Measurements from ENCODE around the gene TEAD1.
"Not testable (repeated sequence)": the region's sequence is repeated elsewhere in the genome, so short reads cannot be mapped to it uniquely, and the experiment has no call there.

The TEAD1 gene

GRCh38 chr11:12871788-12872321 is 197.6 kb downstream of the TEAD1 start:
- DNase-seq (ENCODE audit: low spot score): no peak
- H3K27ac ChIP-seq: no peak overlapping the region; the same call in 1 of the 2 replicates
- ChIA-PET CTCF (interaction anchor here (0.8 kb wide), 1 partner anchor 17 kb away, joined by 3 read pairs; no protein-coding TSS in a partner anchor), POLR2A (ENCODE audit: low non-redundant PET) (no interaction called here)
- TF ChIP-seq CTCF (conservative IDR thresholded peaks at IDR 0.05; ENCODE audit: low read depth): no peak

GRCh38 chr11:12876340-12876739 is 202.1 kb downstream of the TEAD1 start:
- DNase-seq (ENCODE audit: low spot score): no peak
- TF ChIP-seq CTCF (conservative IDR thresholded peaks at IDR 0.05; ENCODE audit: low read depth): no peak
- no peak overlapping the region for H3K27ac ChIP-seq
- POLR2A ChIA-PET (ENCODE audit: low non-redundant PET): no interaction called here
- CTCF ChIA-PET: no interaction called here

GRCh38 chr11:12876988-12877387 is 202.8 kb downstream of the TEAD1 start:
- no peak for TF ChIP-seq CTCF (conservative IDR thresholded peaks at IDR 0.05; ENCODE audit: low read depth)
- ChIA-PET CTCF (no interaction called here), POLR2A (ENCODE audit: low non-redundant PET) (no interaction called here)
- DNase-seq (ENCODE audit: low spot score): no peak
- no peak overlapping the region for H3K27ac ChIP-seq

GRCh38 chr11:12877508-12877907 is 203.3 kb downstream of the TEAD1 start:
- CTCF ChIA-PET: interaction anchor here (1.0 kb wide), 1 partner anchor 10 kb away, joined by 3 read pairs; no protein-coding TSS in a partner anchor
- POLR2A ChIA-PET (ENCODE audit: low non-redundant PET); DNase-seq (ENCODE audit: low spot score); H3K27ac ChIP-seq: not testable (repeated sequence)

- H3K27ac ChIP-seq: no peak overlapping the region
- POLR2A ChIA-PET (ENCODE audit: low non-redundant PET): no interaction called here
- CTCF ChIA-PET: no interaction called here
- TF ChIP-seq CTCF (conservative IDR thresholded peaks at IDR 0.05; ENCODE audit: low read depth): no peak
- no peak for DNase-seq (ENCODE audit: low spot score)
These were observed 206.1 kb downstream of the TEAD1 start for GRCh38 chr11:12880327-12880726.

- ChIA-PET POLR2A (ENCODE audit: low non-redundant PET) (no interaction called here), CTCF (interaction anchor here (1.0 kb wide), 1 partner anchor 54 kb away, joined by 5 read pairs; no protein-coding TSS in a partner anchor)
- no peak for DNase-seq (ENCODE audit: low spot score)
- no peak overlapping the region for H3K27ac ChIP-seq
- TF ChIP-seq CTCF (conservative IDR thresholded peaks at IDR 0.05; ENCODE audit: low read depth): no peak
These were observed 208.4 kb downstream of the TEAD1 start for GRCh38 chr11:12882670-12883069.

- ChIA-PET CTCF (no interaction called here), POLR2A (ENCODE audit: low non-redundant PET) (no interaction called here)
These were observed 210.6 kb downstream of the TEAD1 start for GRCh38 chr11:12884751-12885318.

More at GRCh38 chr11:12884751-12885318, 210.6 kb downstream of the TEAD1 start:
- no peak for TF ChIP-seq CTCF (conservative IDR thresholded peaks at IDR 0.05; ENCODE audit: low read depth)
- DNase-seq (ENCODE audit: low spot score): no peak
- no peak overlapping the region for H3K27ac ChIP-seq

All from RWPE1 (cell line).